Lung (tissue), 12 donors: ENCODE measurements around the gene IQSEC1. TPM values are rescaled to one million over a fixed set of nuclear protein-coding genes. Genes with fewer than 3 reads are reported as not detected.

ENCODE experiments used
- ATAC-seq: fragments of 200-7000 bp; cut with Tn5 transposase; one replicate; pipeline ENCODE4 v1.9.1; 2020; ENCODE audit warnings: moderate number of reproducible peaks; ENCODE audit not compliant: insufficient read depth, low FRiP score
- DNase-seq, 3 donors: peaks; one replicate each; pipeline ENCODE4 v3.0.0-alpha.2; 2013 to 2017
- H3K27ac ChIP-seq, 2 donors: one replicate each; pipeline ENCODE4 v1.5.1; 2013; ENCODE audit warnings: mild to moderate bottlenecking in 2 of 2, moderate library complexity in 2 of 2, control low read depth in 1 of 2, inconsistent platforms in 1 of 2, low read depth in 1 of 2, low read length in 1 of 2
- H3K27me3 ChIP-seq, 3 donors: one replicate each; pipeline ENCODE4 v1.5.1; 2013; ENCODE audit warnings: low read length in 2 of 3; ENCODE audit not compliant: control insufficient read depth in 3 of 3, insufficient read depth in 3 of 3
- H3K36me3 ChIP-seq, 4 donors: one replicate each; pipeline ENCODE4 v1.5.1; 2013; ENCODE audit warnings: low read length in 4 of 4, mild to moderate bottlenecking in 1 of 4, moderate library complexity in 1 of 4; ENCODE audit not compliant: control insufficient read depth in 4 of 4, insufficient read depth in 4 of 4
- H3K4me1 ChIP-seq, 5 donors: one replicate each; pipeline ENCODE4 v1.5.1; 2013; ENCODE audit warnings: low read length in 5 of 5, mild to moderate bottlenecking in 2 of 5, moderate library complexity in 1 of 5; ENCODE audit not compliant: control insufficient read depth in 5 of 5, insufficient read depth in 5 of 5
- H3K4me3 ChIP-seq: one replicate; pipeline ENCODE4 v1.5.1; 2013; ENCODE audit warnings: mild to moderate bottlenecking, control low read depth, moderate library complexity
- H3K9ac ChIP-seq, 2 donors: one replicate each; pipeline ENCODE4 v1.5.1; 2013; ENCODE audit warnings: low read length in 2 of 2, control low read depth in 1 of 2; ENCODE audit not compliant: insufficient read depth in 1 of 2
- H3K9me3 ChIP-seq, 4 donors: one replicate each; pipeline ENCODE4 v1.5.1; 2013; ENCODE audit warnings: low read length in 3 of 4, mild to moderate bottlenecking in 1 of 4, moderate library complexity in 1 of 4; ENCODE audit not compliant: control insufficient read depth in 4 of 4, insufficient read depth in 3 of 4
- CTCF ChIP-seq: IDR thresholded peaks from 2 replicates; pipeline ENCODE4 v1.5.1; 2012; ENCODE audit warnings: mild to moderate bottlenecking; ENCODE audit errors: control extremely low read depth, extremely low read depth
- WGBS, 2 donors: extraction: QIAGEN DNeasy Blood & Tissue Kit; methylation state at CpG; one replicate each; pipeline ENCODE4 v1.1.7; 2013; 5-methylcytosine and 5-hydroxymethylcytosine counted together
- polyA plus RNA-seq, 2 donors: library from polyadenylated mRNA; stranded (reverse); fragments of 200-250 nt; gene quantifications; one replicate each; pipeline ENCODE4 v1.2.1, GENCODE V29; 2013
- total RNA-seq, 2 donors: library from RNA; depleted of rRNA in 1 of 2; stranded (reverse); fragments of >200 nt in 1 of 2; gene quantifications; one replicate each; pipeline ENCODE4 v1.2.1, GENCODE V29; 2014 to 2021
- donor health status: control.
- donor health status: control.
- donor health status: Bipolar disorder and iron deficiency.
- donor health status: healthy.
- donor health status: DM: yes; HTN: yes; CAD: no.

Gene IQSEC1
- total and polyA plus RNA-seq, 4 donors, result 13.9 to 69.1 (median 31.1) TPM

GRCh38 chr3:12979947-12980487, 93.2 kb downstream of the IQSEC1 start:
- TF ChIP-seq CTCF, result no peak
- no peaks in the 10 kb centered on the region for H3K27me3 ChIP-seq

GRCh38 chr3:12979151-12979946, 93.9 kb downstream of the IQSEC1 start:
- no peak overlapping the region for H3K9ac ChIP-seq
- no peaks in the 10 kb centered on the region for H3K36me3 ChIP-seq
- TF ChIP-seq CTCF, result no peak
- 85% methylated on average over 20 of the region's 20 CpGs for WGBS, 2 donors
- ATAC-seq, result no peak
- H3K4me1 ChIP-seq, result peaks cover 0 to 12% (median 0%) of the 10 kb centered on the region in 5 donors
- no peak overlapping the region for H3K27ac ChIP-seq
- no peak overlapping the region for H3K4me3 ChIP-seq
- DNase-seq, result no peak
- H3K9me3 ChIP-seq, result no peaks in the 10 kb centered on the region
- no peaks in the 10 kb centered on the region for H3K27me3 ChIP-seq

More at GRCh38 chr3:12979947-12980487, 93.2 kb downstream of the IQSEC1 start:
- no peak overlapping the region for H3K4me3 ChIP-seq
- H3K4me1 ChIP-seq, result peaks cover 0 to 12% (median 0%) of the 10 kb centered on the region in 5 donors
- no peak overlapping the region for H3K9ac ChIP-seq
- H3K27ac ChIP-seq, result no peak overlapping the region
- H3K36me3 ChIP-seq, result no peaks in the 10 kb centered on the region
- 85 to 88% methylated on average over 4 of the region's 4 CpGs for WGBS, 2 donors
- ATAC-seq (no peak), DNase-seq (no peak)
- no peaks in the 10 kb centered on the region for H3K9me3 ChIP-seq

GRCh38 chr3:12978682-12979081, 94.5 kb downstream of the IQSEC1 start:
- TF ChIP-seq CTCF, result no peak
- no peaks in the 10 kb centered on the region for H3K9me3 ChIP-seq
- ATAC-seq (no peak), DNase-seq (no peak)
- H3K9ac ChIP-seq, result no peak overlapping the region
- H3K4me3 ChIP-seq, result no peak overlapping the region
- H3K27me3 ChIP-seq, result no peaks in the 10 kb centered on the region
- 88 to 90% methylated on average over 4 of the region's 4 CpGs for WGBS, 2 donors
- no peaks in the 10 kb centered on the region for H3K36me3 ChIP-seq
- H3K27ac ChIP-seq, result no peak overlapping the region
- peaks cover 0 to 12% (median 0%) of the 10 kb centered on the region in 5 donors for H3K4me1 ChIP-seq
